ENCODE data around the gene CRELD2. TPM values are rescaled to one million over a fixed set of nuclear protein-coding genes. Genes with fewer than 3 reads are reported as not detected.

CRELD2 gene
- total and polyA plus RNA-seq, 2 of the 4 experiments (the other 2 are of a cell fraction) = 36.2 to 70.7 TPM

GRCh38 chr22:49886346-49887063 lies 31.9 kb upstream of the CRELD2 start:
- peaks cover 49% of the 10 kb centered on the region for H3K36me3 ChIP-seq (ENCODE audit: control insufficient read depth, insufficient read depth, low read length)
- H3K9me3 ChIP-seq (ENCODE audit: control insufficient read depth, insufficient read depth, low read length) = peaks cover 9% of the 10 kb centered on the region
- ChIA-PET POLR2A (ENCODE audit: unreplicated experiment) (no interaction called here), CTCF (no interaction called here)
- no peak overlapping the region for H2AFZ ChIP-seq (replicated peaks; ENCODE audit: low read length, poor library complexity)
- H2BK120ac ChIP-seq (ENCODE audit: low read depth, low read length) = no peak overlapping the region
- no peak for DNase-seq
- no peak overlapping the region for H3K4me2 ChIP-seq (ENCODE audit: low read depth, low read length)
- no peaks in the 10 kb centered on the region for H3K27me3 ChIP-seq (ENCODE audit: control insufficient read depth, insufficient read depth, low read length)
- no peak for TF ChIP-seq MAFK (IDR thresholded peaks at IDR 0.05; ENCODE audit: low read depth, low read length)
- no peak for TF ChIP-seq MXI1 (IDR thresholded peaks at IDR 0.05; ENCODE audit: borderline replicate concordance, low read depth, low read length)
- TF ChIP-seq BHLHE40 (IDR thresholded peaks at IDR 0.05; ENCODE audit: low read depth, low read length) = no peak
- peaks cover 4% of the 10 kb centered on the region; the same call in 1 of the 2 replicates for H3K4me1 ChIP-seq (ENCODE audit: control insufficient read depth, insufficient read depth, low read length)
- no peak overlapping the region for H4K8ac ChIP-seq (ENCODE audit: low read depth in 2 of 2, low read length in 2 of 2)
- peaks cover 35% of the 10 kb centered on the region for H4K20me1 ChIP-seq (ENCODE audit: insufficient read depth, low read length)
- in situ Hi-C loops (cut with MboI; ENCODE audit: low sequenced_read_pairs) (no loop called here), intact Hi-C loops (cut with micrococcal nuclease) (no loop called here), dilution Hi-C loops (cut with HindIII; ENCODE audit: low sequenced_read_pairs, unreplicated experiment) (no loop called here)
- H3K9me1 ChIP-seq (ENCODE audit: insufficient read depth, low read length) = peaks cover 7% of the 10 kb centered on the region
- no peak overlapping the region for H4K5ac ChIP-seq (ENCODE audit: low read depth, low read length)
- H2BK15ac ChIP-seq (ENCODE audit: low read depth, low read length) = no peak overlapping the region
- H3K4ac ChIP-seq (ENCODE audit: low read depth, low read length) = no peak overlapping the region
- no peak overlapping the region for H4K91ac ChIP-seq (ENCODE audit: insufficient read depth, low read depth, low read length)
- H3K14ac ChIP-seq (replicated peaks; ENCODE audit: low read depth, low read length) = no peak overlapping the region
- no peak overlapping the region for H3K18ac ChIP-seq (ENCODE audit: low read depth, low read length)
- no peak overlapping the region for H3K27ac ChIP-seq (ENCODE audit: insufficient read depth, low read length)
- no peak overlapping the region for H2BK20ac ChIP-seq (ENCODE audit: low read depth, low read length)
- H3K79me1 ChIP-seq (ENCODE audit: low read depth in 1 of 2, low read length in 2 of 2) = peaks cover 51 to 83% of the 10 kb centered on the region in 2 experiments
- BruUV-seq (replicated peaks) = no TSS peak
- WGBS, 2 experiments (ENCODE audit: extremely low coverage in 2 of 2, insufficient read length in 1 of 2) = 94% methylated on average over 23 of the region's 41 CpGs; no CpG with 5 or more reads in 1 of the 2 experiments
- no peak overlapping the region for H3K9ac ChIP-seq (ENCODE audit: low read depth, low read length)
- H2AK5ac ChIP-seq (ENCODE audit: low read depth, low read length) = no peak overlapping the region
- no peak overlapping the region for H2AK9ac ChIP-seq (replicated peaks; ENCODE audit: low read depth, low read length, poor library complexity)
- H2BK5ac ChIP-seq (ENCODE audit: low read depth, low read length, poor library complexity, severe bottlenecking) = no peak overlapping the region
- H3K4me3 ChIP-seq (ENCODE audit: insufficient read depth, low read depth, low read length) = no peak overlapping the region
- no peak overlapping the region for H3K23ac ChIP-seq (ENCODE audit: low read depth, low read length)
- no peak for ATAC-seq (ENCODE audit: low read depth)
- H3K56ac ChIP-seq (ENCODE audit: extremely low read depth, insufficient read depth, low read length) = no peak overlapping the region

Data from IMR-90 (cell line).